Thoracic aorta (tissue), 2 donors: Measurements from ENCODE around the gene ZNF729. TPM values are rescaled to one million over a fixed set of nuclear protein-coding genes. Genes with fewer than 3 reads are reported as not detected.
"Not testable (repeated sequence)": the region's sequence is repeated elsewhere in the genome, so short reads cannot be mapped to it uniquely, and the experiment has no call there.

Experiments
- ATAC-seq: fragments of 150-250 bp; one replicate; pipeline ENCODE4 v1.8.0; 2017; ENCODE audit warnings: low read depth; ENCODE audit not compliant: insufficient number of reproducible peaks, low FRiP score
- DNase-seq: peaks from one replicate; pipeline ENCODE4 v3.0.0-alpha.2; 2020; ENCODE audit warnings: low spot score
- H3K27ac ChIP-seq, 2 donors: fragments of 200-600 bp; sonication (generic); 1 replicate in 1 of 2; 2 replicates in 1 of 2; pipeline ENCODE4 v1.5.1; 2016; ENCODE audit warnings: mild to moderate bottlenecking in 2 of 2, moderate library complexity in 2 of 2
- H3K27me3 ChIP-seq: fragments of 200-600 bp; sonication (generic); replicated peaks from 2 replicates; pipeline ENCODE4 v1.6.0; 2016; ENCODE audit warnings: mild to moderate bottlenecking; ENCODE audit not compliant: insufficient read depth
- H3K36me3 ChIP-seq: fragments of 200-600 bp; sonication (generic); one replicate; pipeline ENCODE4 v1.5.1; 2016
- H3K4me1 ChIP-seq, 2 donors: fragments of 200-600 bp; sonication (generic); 1 replicate in 1 of 2; 2 replicates in 1 of 2; pipeline versions ENCODE4 v1.5.1 to v1.6.0; 2016; ENCODE audit warnings: low read depth in 2 of 2, mild to moderate bottlenecking in 1 of 2; ENCODE audit not compliant: control insufficient read depth in 1 of 2
- H3K4me3 ChIP-seq: fragments of 200-600 bp; sonication (generic); 2 replicates; pipeline ENCODE4 v1.5.1; 2016; ENCODE audit warnings: mild to moderate bottlenecking
- H3K9me3 ChIP-seq: fragments of 200-600 bp; sonication (generic); 2 replicates; pipeline ENCODE4 v1.5.1; 2016
- total RNA-seq, 2 donors: library from RNA; depleted of rRNA; stranded (reverse); fragments of >200 nt; gene quantifications; one replicate each; pipeline versions ENCODE4 v1.1.0 to v1.2.3, GENCODE V29; 2016
- TF ChIP-seq, protein P1 (sequence below): fragments of 200-600 bp; sonication (generic); IDR thresholded peaks from one replicate; pipeline ENCODE4 v1.5.1; 2019; ENCODE audit warnings: antibody characterized with exemption

The ZNF729 gene
- total RNA-seq, 2 donors from 2014 or later: not detected

DNA sequence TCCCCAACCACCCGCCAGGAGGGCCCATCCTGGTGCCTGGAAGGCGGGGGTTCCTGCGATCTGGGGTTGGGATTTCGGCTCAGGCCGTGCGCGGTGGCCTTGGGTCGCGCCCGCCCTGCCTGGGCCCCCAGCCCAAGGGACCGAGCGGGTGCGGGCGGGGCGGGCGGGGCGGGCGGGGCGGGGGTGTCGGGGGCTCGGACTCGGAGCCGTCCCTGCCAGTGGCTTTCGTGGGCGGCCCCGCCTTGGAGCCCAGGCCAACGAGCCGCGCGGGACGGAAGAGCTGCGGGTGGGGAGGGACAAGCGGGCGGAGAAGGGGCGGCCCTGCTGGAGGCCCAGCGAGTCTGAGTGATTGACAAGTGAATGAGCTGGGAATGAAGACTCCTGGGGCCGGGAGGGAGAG, 24.6 kb upstream of the ZNF729 start:
- ATAC-seq: no peak
- H3K4me1 ChIP-seq: no peaks in the 10 kb centered on the region
- H3K27me3 ChIP-seq: no peaks in the 10 kb centered on the region

DNA sequence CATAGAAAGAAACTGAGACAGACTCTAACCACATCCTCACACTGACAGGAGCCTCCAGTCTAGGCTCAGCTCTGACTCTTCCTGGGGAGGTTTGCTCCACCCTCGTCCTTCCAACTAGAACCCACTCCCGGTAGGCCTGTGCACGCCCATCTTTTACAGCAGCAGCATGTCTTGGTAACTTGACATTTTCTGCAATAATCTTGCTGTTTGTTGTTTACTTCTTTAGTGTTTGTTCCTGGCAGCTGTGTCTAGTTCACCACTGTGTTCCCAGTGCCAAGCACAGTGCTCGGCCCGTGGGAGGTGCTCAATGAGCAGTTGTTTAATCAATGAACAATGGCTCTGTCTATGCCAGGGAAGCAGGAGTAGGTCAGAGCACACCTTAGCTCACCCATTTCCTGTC, 23.1 kb upstream of the ZNF729 start:
- H3K27me3 ChIP-seq: no peaks in the 10 kb centered on the region
- no peaks in the 10 kb centered on the region for H3K36me3 ChIP-seq
- TF ChIP-seq, protein P1, sequence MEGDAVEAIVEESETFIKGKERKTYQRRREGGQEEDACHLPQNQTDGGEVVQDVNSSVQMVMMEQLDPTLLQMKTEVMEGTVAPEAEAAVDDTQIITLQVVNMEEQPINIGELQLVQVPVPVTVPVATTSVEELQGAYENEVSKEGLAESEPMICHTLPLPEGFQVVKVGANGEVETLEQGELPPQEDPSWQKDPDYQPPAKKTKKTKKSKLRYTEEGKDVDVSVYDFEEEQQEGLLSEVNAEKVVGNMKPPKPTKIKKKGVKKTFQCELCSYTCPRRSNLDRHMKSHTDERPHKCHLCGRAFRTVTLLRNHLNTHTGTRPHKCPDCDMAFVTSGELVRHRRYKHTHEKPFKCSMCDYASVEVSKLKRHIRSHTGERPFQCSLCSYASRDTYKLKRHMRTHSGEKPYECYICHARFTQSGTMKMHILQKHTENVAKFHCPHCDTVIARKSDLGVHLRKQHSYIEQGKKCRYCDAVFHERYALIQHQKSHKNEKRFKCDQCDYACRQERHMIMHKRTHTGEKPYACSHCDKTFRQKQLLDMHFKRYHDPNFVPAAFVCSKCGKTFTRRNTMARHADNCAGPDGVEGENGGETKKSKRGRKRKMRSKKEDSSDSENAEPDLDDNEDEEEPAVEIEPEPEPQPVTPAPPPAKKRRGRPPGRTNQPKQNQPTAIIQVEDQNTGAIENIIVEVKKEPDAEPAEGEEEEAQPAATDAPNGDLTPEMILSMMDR: no peak
- no peaks in the 10 kb centered on the region for H3K4me1 ChIP-seq
- no peak overlapping the region for H3K27ac ChIP-seq
- H3K4me3 ChIP-seq: no peak overlapping the region
- H3K9me3 ChIP-seq: no peaks in the 10 kb centered on the region
- DNase-seq (no peak), ATAC-seq (no peak)

More for the DNA sequence above, 24.6 kb upstream of the ZNF729 start:
- H3K4me3 ChIP-seq: no peak overlapping the region
- no peaks in the 10 kb centered on the region for H3K9me3 ChIP-seq
- H3K36me3 ChIP-seq: no peaks in the 10 kb centered on the region
- DNase-seq: no peak
- TF ChIP-seq, protein P1: no peak
- no peak overlapping the region for H3K27ac ChIP-seq

DNA sequence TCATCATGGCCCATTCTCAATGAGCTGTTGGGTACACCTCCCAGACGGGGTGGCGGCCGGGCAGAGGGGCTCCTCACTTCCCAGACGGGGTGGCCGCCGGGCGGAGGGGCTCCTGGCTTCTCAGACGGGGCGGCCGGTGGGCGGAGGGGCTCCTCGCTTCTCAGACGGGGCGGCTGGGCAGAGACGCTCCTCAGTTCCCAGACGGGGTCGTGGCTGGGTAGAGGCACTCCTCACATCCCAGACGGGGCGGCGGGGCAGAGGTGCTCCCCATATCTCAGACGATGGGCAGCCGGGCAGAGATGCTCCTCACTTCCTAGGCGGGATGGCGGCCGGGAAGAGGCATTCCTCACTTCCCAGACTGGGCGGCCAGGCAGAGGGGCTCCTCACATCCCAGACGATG, 35.3 kb downstream of the ZNF729 start:
- not testable (repeated sequence) for H3K4me1 ChIP-seq, H3K36me3 ChIP-seq, H3K27me3 ChIP-seq, H3K4me3 ChIP-seq, H3K27ac ChIP-seq, DNase-seq, H3K9me3 ChIP-seq, ATAC-seq

DNA sequence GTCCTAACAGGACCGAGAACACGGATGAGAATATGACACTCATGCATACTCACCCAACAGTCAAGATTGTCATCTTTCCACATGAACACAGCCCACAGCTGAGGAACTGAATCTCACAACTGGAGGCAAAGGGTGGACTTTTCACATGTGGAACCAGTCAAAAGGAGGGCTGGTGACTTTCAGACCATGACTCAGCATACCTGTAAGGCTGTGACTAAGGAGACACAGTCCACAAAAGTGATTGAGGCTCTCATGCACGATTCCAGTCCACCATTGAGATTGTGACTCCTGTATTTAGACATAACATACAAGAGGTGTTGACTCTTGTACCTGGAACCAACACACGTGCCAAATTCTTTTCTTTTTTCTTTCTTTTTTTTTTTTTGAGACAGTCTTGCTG, 40.0 kb downstream of the ZNF729 start:
- no peaks in the 10 kb centered on the region for H3K9me3 ChIP-seq
- ATAC-seq (no peak), DNase-seq (no peak)
- H3K27ac ChIP-seq: no peak overlapping the region
- no peaks in the 10 kb centered on the region for H3K4me1 ChIP-seq
- no peaks in the 10 kb centered on the region for H3K36me3 ChIP-seq
- TF ChIP-seq, protein P1: no peak
- H3K4me3 ChIP-seq: no peak overlapping the region
- no peaks in the 10 kb centered on the region for H3K27me3 ChIP-seq

DNA sequence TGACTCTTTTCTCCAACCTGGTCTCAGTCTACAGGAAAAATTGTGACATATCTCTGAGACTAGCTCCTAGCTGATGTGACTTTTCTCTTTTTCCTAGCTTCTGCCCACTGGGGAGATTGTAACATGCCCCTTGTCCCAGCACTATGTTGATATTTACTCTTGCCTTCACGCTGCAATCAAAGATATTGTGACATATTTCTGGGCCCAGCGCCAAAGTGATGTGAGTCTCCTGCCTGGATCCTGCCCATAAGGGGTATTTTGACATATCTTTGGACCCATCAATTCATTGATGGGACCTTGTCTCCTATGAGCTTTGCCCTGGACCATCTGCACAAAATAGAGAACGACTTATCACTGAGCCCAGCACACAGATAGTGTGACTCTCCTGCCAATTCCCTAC, 41.1 kb downstream of the ZNF729 start:
- TF ChIP-seq, protein P1: no peak
- Histone ChIP-seq H3K36me3 (no peaks in the 10 kb centered on the region), H3K4me3 (no peak overlapping the region), H3K9me3 (no peaks in the 10 kb centered on the region), H3K27ac (no peak overlapping the region), H3K4me1 (no peaks in the 10 kb centered on the region), H3K27me3 (no peaks in the 10 kb centered on the region)
- DNase-seq: no peak
- no peak for ATAC-seq

DNA sequence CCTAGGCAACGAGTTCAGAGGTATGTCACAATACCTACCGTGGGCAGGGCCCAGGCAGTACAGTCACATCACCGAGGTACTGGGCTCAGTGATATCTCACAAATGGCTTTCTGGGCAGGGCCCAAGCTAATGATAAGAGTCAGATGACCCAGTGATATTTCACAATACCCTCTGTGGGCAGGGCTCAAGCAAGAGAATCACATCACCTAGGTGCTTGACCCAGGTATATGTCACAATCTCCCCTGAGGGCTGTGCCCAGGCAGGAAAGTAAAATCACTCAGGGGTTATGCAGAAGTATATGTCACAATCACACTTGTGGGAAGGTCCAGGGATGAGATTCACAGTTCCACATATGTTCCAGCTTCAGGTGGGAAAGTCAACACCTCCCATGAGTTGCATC, 45.3 kb downstream of the ZNF729 start:
- Histone ChIP-seq H3K4me3 (no peak overlapping the region), H3K4me1 (no peaks in the 10 kb centered on the region), H3K27ac (no peak overlapping the region), H3K36me3 (no peaks in the 10 kb centered on the region), H3K27me3 (no peaks in the 10 kb centered on the region), H3K9me3 (peaks cover 3% of the 10 kb centered on the region)
- ATAC-seq: no peak
- TF ChIP-seq, protein P1: no peak
- DNase-seq: no peak
